Liver (tissue), 9 donors: ENCODE measurements around the gene COPE. TPM values are rescaled to one million over a fixed set of nuclear protein-coding genes. Genes with fewer than 3 reads are reported as not detected.

Experiments
- DNase-seq: peaks from one replicate; pipeline ENCODE4 v3.0.0-alpha.2; 2017; ENCODE audit warnings: low spot score
- H3K27ac ChIP-seq, 2 donors: one replicate each; pipeline ENCODE4 v1.7.0; 2013; ENCODE audit warnings: inconsistent platforms in 2 of 2, low read length in 2 of 2, control low read depth in 1 of 2, low read depth in 1 of 2, mild to moderate bottlenecking in 1 of 2
- H3K27me3 ChIP-seq, 4 donors: one replicate each; pipeline versions ENCODE4 v1.6.1 to v1.7.0; 2013; ENCODE audit warnings: low read length in 3 of 4, inconsistent platforms in 1 of 4, mild to moderate bottlenecking in 1 of 4, moderate library complexity in 1 of 4; ENCODE audit not compliant: control insufficient read depth in 4 of 4, insufficient read depth in 4 of 4
- H3K36me3 ChIP-seq, 4 donors: one replicate each; pipeline versions ENCODE4 v1.6.1 to v1.7.0; 2013; ENCODE audit warnings: low read length in 3 of 4, mild to moderate bottlenecking in 3 of 4, low read depth in 1 of 4, moderate library complexity in 1 of 4; ENCODE audit not compliant: control insufficient read depth in 4 of 4, insufficient read depth in 3 of 4
- H3K4me1 ChIP-seq, 4 donors: one replicate each; pipeline versions ENCODE4 v1.6.1 to v1.7.0; 2013; ENCODE audit warnings: low read length in 3 of 4, mild to moderate bottlenecking in 3 of 4, moderate library complexity in 1 of 4; ENCODE audit not compliant: control insufficient read depth in 4 of 4, insufficient read depth in 4 of 4
- H3K4me3 ChIP-seq, 3 donors: one replicate each; pipeline versions ENCODE4 v1.6.1 to v1.7.0; 2013; ENCODE audit warnings: low read length in 3 of 3, control low read depth in 1 of 3, low read depth in 1 of 3, mild to moderate bottlenecking in 1 of 3
- H3K9ac ChIP-seq, 2 donors: one replicate each; pipeline ENCODE4 v1.7.0; 2013; ENCODE audit warnings: low read length in 2 of 2, mild to moderate bottlenecking in 2 of 2, moderate library complexity in 2 of 2, control low read depth in 1 of 2, low read depth in 1 of 2
- H3K9me3 ChIP-seq, 4 donors: one replicate each; pipeline versions ENCODE4 v1.6.1 to v1.7.0; 2013; ENCODE audit warnings: low read length in 3 of 4; ENCODE audit not compliant: control insufficient read depth in 4 of 4
- ATF3 ChIP-seq: IDR thresholded peaks from 2 replicates; pipeline ENCODE4 v1.6.1; 2016; ENCODE audit warnings: antibody characterized with exemption
- EGR1 ChIP-seq, 2 donors: IDR thresholded peaks; 2 replicates each; pipeline ENCODE4 v1.6.1; 2016 to 2018; ENCODE audit warnings: antibody characterized with exemption in 2 of 2, low read depth in 2 of 2
- FOXA1 ChIP-seq: IDR thresholded peaks from 2 replicates; pipeline ENCODE4 v1.6.1; 2016; ENCODE audit warnings: antibody characterized with exemption
- FOXA2 ChIP-seq: IDR thresholded peaks from 2 replicates; pipeline ENCODE4 v1.6.1; 2016; ENCODE audit warnings: antibody characterized with exemption
- GABPA ChIP-seq, 2 donors: IDR thresholded peaks in 1 of 2; conservative IDR thresholded peaks in 1 of 2; 2 replicates each; pipeline ENCODE4 v1.6.1; 2016; ENCODE audit warnings: antibody characterized with exemption in 2 of 2, mild to moderate bottlenecking in 1 of 2, moderate library complexity in 1 of 2
- HNF4A ChIP-seq, 2 donors: conservative IDR thresholded peaks; 2 replicates each; pipeline ENCODE4 v1.6.1; 2016; ENCODE audit warnings: antibody characterized with exemption in 2 of 2, mild to moderate bottlenecking in 2 of 2
- HNF4G ChIP-seq: IDR thresholded peaks from 2 replicates; pipeline ENCODE4 v1.6.1; 2016; ENCODE audit warnings: antibody characterized with exemption
- JUND ChIP-seq, 2 donors: IDR thresholded peaks; 2 replicates each; pipeline ENCODE4 v1.6.1; 2016; ENCODE audit warnings: antibody characterized with exemption in 2 of 2
- MAX ChIP-seq: IDR thresholded peaks from 2 replicates; pipeline ENCODE4 v1.6.1; 2016; ENCODE audit warnings: antibody characterized with exemption
- NR2F2 ChIP-seq: IDR thresholded peaks from 2 replicates; pipeline ENCODE4 v1.6.1; 2016; ENCODE audit warnings: antibody characterized with exemption
- RAD21 ChIP-seq, 2 donors: IDR thresholded peaks; 2 replicates each; pipeline ENCODE4 v1.6.1; 2016; ENCODE audit warnings: antibody characterized with exemption in 2 of 2, mild to moderate bottlenecking in 2 of 2
- RXRA ChIP-seq, 2 donors: IDR thresholded peaks; 2 replicates each; pipeline ENCODE4 v1.6.1; 2017 to 2018; ENCODE audit warnings: antibody characterized with exemption in 2 of 2, mild to moderate bottlenecking in 1 of 2
- SP1 ChIP-seq: IDR thresholded peaks from 2 replicates; pipeline ENCODE4 v1.6.1; 2018; ENCODE audit warnings: antibody characterized with exemption, mild to moderate bottlenecking
- TAF1 ChIP-seq: conservative IDR thresholded peaks from 2 replicates; pipeline ENCODE4 v1.6.1; 2016; ENCODE audit warnings: antibody characterized with exemption, mild to moderate bottlenecking
- YY1 ChIP-seq: IDR thresholded peaks from 2 replicates; pipeline ENCODE4 v1.6.1; 2016; ENCODE audit warnings: antibody characterized with exemption, mild to moderate bottlenecking
- ZBTB33 ChIP-seq: IDR thresholded peaks from 2 replicates; pipeline ENCODE4 v1.6.1; 2016; ENCODE audit warnings: antibody characterized with exemption
- WGBS: extraction: QIAGEN DNeasy Blood & Tissue Kit; methylation state at CpG from one replicate; pipeline ENCODE4 v1.1.7; 2013; 5-methylcytosine and 5-hydroxymethylcytosine counted together
- polyA plus RNA-seq, 2 donors: library from polyadenylated mRNA; stranded (reverse) in 1 of 2; unstranded in 1 of 2; fragments of 200-250 nt in 1 of 2; fragments of >200 nt in 1 of 2; fragmentation: Nextera tagmentation in 1 of 2; extraction: Ambion mirVana in 1 of 2; gene quantifications; one replicate each; pipeline versions ENCODE4 v1.2.1 to v1.2.3, GENCODE V29; 2013 to 2015
- total RNA-seq, 2 donors: library from RNA; depleted of rRNA; stranded (reverse); fragments of >200 nt; gene quantifications; one replicate each; pipeline ENCODE4 v1.2.3, GENCODE V29; 2014
- donor health status: healthy.
- donor health status: healthy.
- donor health status: healthy.
- donor health status: healthy.
- donor health status: healthy.

The COPE gene
- total and polyA plus RNA-seq, 4 donors = 103 to 204 (median 142) TPM

- TF ChIP-seq TAF1 (no peak), RAD21 (IDR thresholded peaks at IDR 0.05) (peak in 1 of 2 donors; percentile 46)
- H3K4me3 ChIP-seq = no peak overlapping the region
- no peak for DNase-seq
- no peak overlapping the region for H3K9ac ChIP-seq
- peaks cover 0 to 13% (median 6%) of the 10 kb centered on the region in 4 donors for H3K4me1 ChIP-seq
- WGBS = 91% methylated on average over 22 of the region's 22 CpGs
- no peak overlapping the region for H3K27ac ChIP-seq
- peaks cover 35 to 99% (median 73%) of the 10 kb centered on the region in 4 donors for H3K36me3 ChIP-seq
- H3K9me3 ChIP-seq = no peaks in the 10 kb centered on the region
- no peaks in the 10 kb centered on the region for H3K27me3 ChIP-seq
Observed at GRCh38 chr19:18856385-18857126, 62.6 kb downstream of the COPE start.

GRCh38 chr19:18855647-18856384 is 63.4 kb downstream of the COPE start:
- Histone ChIP-seq H3K4me3 (no peak overlapping the region), H3K4me1 (peaks cover 0 to 13% (median 6%) of the 10 kb centered on the region in 4 donors), H3K27ac (no peak overlapping the region), H3K9me3 (no peaks in the 10 kb centered on the region), H3K36me3 (peaks cover 37 to 99% (median 71%) of the 10 kb centered on the region in 4 donors), H3K27me3 (no peaks in the 10 kb centered on the region), H3K9ac (no peak overlapping the region)
- TF ChIP-seq EGR1 (IDR thresholded peaks at IDR 0.05; ENCODE audit: low read depth in 2 of 2) (no peak), RXRA (IDR thresholded peaks at IDR 0.05) (peak in 1 of 2 donors; percentile 66)
- no peak for DNase-seq
- 68% methylated on average over 27 of the region's 27 CpGs for WGBS

GRCh38 chr19:18854982-18855381 is 64.2 kb downstream of the COPE start:
- peaks cover 38 to 97% (median 70%) of the 10 kb centered on the region in 4 donors for H3K36me3 ChIP-seq
- H3K4me3 ChIP-seq = no peak overlapping the region
- no peaks in the 10 kb centered on the region for H3K9me3 ChIP-seq
- 98% methylated on average over 33 of the region's 33 CpGs for WGBS
- peaks cover 0 to 12% (median 6%) of the 10 kb centered on the region in 4 donors for H3K4me1 ChIP-seq
- TF ChIP-seq EGR1 (IDR thresholded peaks at IDR 0.05; ENCODE audit: low read depth in 2 of 2) = no peak
- H3K9ac ChIP-seq = no peak overlapping the region
- no peak overlapping the region for H3K27ac ChIP-seq
- H3K27me3 ChIP-seq = no peaks in the 10 kb centered on the region
- DNase-seq = no peak

- Histone ChIP-seq H3K4me3 (no peak overlapping the region), H3K36me3 (peaks cover 41 to 90% (median 64%) of the 10 kb centered on the region in 4 donors), H3K4me1 (peaks cover 0 to 13% (median 8%) of the 10 kb centered on the region in 4 donors), H3K9me3 (no peaks in the 10 kb centered on the region), H3K9ac (no peak overlapping the region), H3K27ac (no peak overlapping the region), H3K27me3 (no peaks in the 10 kb centered on the region)
- WGBS = 93% methylated on average over 17 of the region's 17 CpGs
- no peak for DNase-seq
- TF ChIP-seq ATF3 (no peak), GABPA (IDR thresholded peaks at IDR 0.05 in 1 of 2, conservative IDR thresholded peaks at IDR 0.05 in 1 of 2) (no peak), TAF1 (no peak), ZBTB33 (no peak), MAX (no peak), RXRA (IDR thresholded peaks at IDR 0.05) (no peak), HNF4G (no peak), JUND (IDR thresholded peaks at IDR 0.05) (no peak), NR2F2 (no peak), HNF4A (conservative IDR thresholded peaks at IDR 0.05) (no peak), RAD21 (IDR thresholded peaks at IDR 0.05) (no peak), FOXA1 (no peak), FOXA2 (no peak), YY1 (no peak), SP1 (no peak), EGR1 (IDR thresholded peaks at IDR 0.05; ENCODE audit: low read depth in 2 of 2) (no peak)
Observed at GRCh38 chr19:18853755-18854427, 65.3 kb downstream of the COPE start.
